Measurements from ENCODE around the gene AFAP1.

- TF ChIP-seq CTCF (IDR thresholded peaks at IDR 0.05) (no peak), POLR2A (IDR thresholded peaks at IDR 0.05) (no peak)
Measured at GRCh38 chr4:7715271-7716009, 224.2 kb downstream of the AFAP1 start.

Data from esophagus squamous epithelium (tissue), 4 donors.